IMR-90 (cell line): ENCODE data around the gene CLEC16A. TPM values are rescaled to one million over a fixed set of nuclear protein-coding genes. Genes with fewer than 3 reads are reported as not detected.

Experiments
- ATAC-seq: fragments of 200-7000 bp; cut with Tn5 transposase; 2 replicates; pipeline ENCODE4 v1.9.1; 2020; ENCODE audit warnings: low read depth, mild to moderate bottlenecking, moderate library complexity
- BruUV-seq: library from RNA; stranded (reverse); fragments of 400-500 nt; replicated peaks from 2 replicates; lab custom pipeline; 2021; lab: Mats Ljungman, UMichigan
- CTCF ChIA-PET: fragments of 300-600 bp; formaldehyde crosslinking; extraction: SDS; loops from one replicate; lab custom pipeline; 2021; ENCODE audit warnings: antibody characterized with exemption; lab: Yijun Ruan, JAX
- POLR2A ChIA-PET: fragments of 300-600 bp; sonication (Branson Sonifier 250); formaldehyde crosslinking; loops from one replicate; lab custom pipeline; 2022; ENCODE audit warnings: antibody characterized with exemption; ENCODE audit not compliant: unreplicated experiment; lab: Charles Lee
- DNase-seq: peaks from one replicate; pipeline ENCODE4 v3.0.0; 2013
- H2AFZ ChIP-seq: replicated peaks from 2 replicates; pipeline ENCODE3; 2013; ENCODE audit warnings: low read length, mild to moderate bottlenecking; ENCODE audit not compliant: poor library complexity
- H2AK5ac ChIP-seq: 2 replicates; pipeline ENCODE4 v1.6.1; 2013; ENCODE audit warnings: low read depth, low read length, inconsistent platforms
- H2AK9ac ChIP-seq: replicated peaks from 2 replicates; pipeline ENCODE3; 2013; ENCODE audit warnings: mild to moderate bottlenecking, low read depth, low read length, moderate library complexity; ENCODE audit not compliant: poor library complexity
- H2BK120ac ChIP-seq: 2 replicates; pipeline ENCODE4 v1.6.1; 2013; ENCODE audit warnings: low read depth, low read length, inconsistent platforms
- H2BK15ac ChIP-seq: 3 replicates; pipeline ENCODE4 v1.6.1; 2013; ENCODE audit warnings: low read depth, low read length, inconsistent platforms
- H2BK20ac ChIP-seq: 2 replicates; pipeline ENCODE4 v1.6.1; 2013; ENCODE audit warnings: low read depth, mild to moderate bottlenecking, inconsistent platforms, low read length, moderate library complexity
- H2BK5ac ChIP-seq: 2 replicates; pipeline ENCODE4 v1.6.1; 2013; ENCODE audit warnings: mild to moderate bottlenecking, low read depth, low read length, inconsistent platforms; ENCODE audit not compliant: poor library complexity, severe bottlenecking
- H3K14ac ChIP-seq: replicated peaks from 2 replicates; pipeline ENCODE4 v1.6.1; 2013; ENCODE audit warnings: low read depth, low read length, inconsistent platforms
- H3K18ac ChIP-seq: 2 replicates; pipeline ENCODE4 v1.6.1; 2013; ENCODE audit warnings: low read depth, low read length, control low read depth
- H3K23ac ChIP-seq: 2 replicates; pipeline ENCODE4 v1.6.1; 2013; ENCODE audit warnings: low read depth, low read length, inconsistent platforms
- H3K27ac ChIP-seq: 2 replicates; pipeline ENCODE4 v1.5.1; 2013; ENCODE audit warnings: mild to moderate bottlenecking, control low read depth, low read length; ENCODE audit not compliant: insufficient read depth
- H3K27me3 ChIP-seq: 2 replicates; pipeline ENCODE4 v1.6.1; 2013; ENCODE audit warnings: low read length; ENCODE audit not compliant: control insufficient read depth, insufficient read depth
- H3K36me3 ChIP-seq: 2 replicates; pipeline ENCODE4 v1.6.1; 2013; ENCODE audit warnings: low read length, mixed read lengths; ENCODE audit not compliant: control insufficient read depth, insufficient read depth
- H3K4ac ChIP-seq: 2 replicates; pipeline ENCODE4 v1.6.1; 2013; ENCODE audit warnings: low read depth, low read length, inconsistent platforms
- H3K4me1 ChIP-seq: 2 replicates; pipeline ENCODE4 v1.6.1; 2013; ENCODE audit warnings: low read length, mixed read lengths; ENCODE audit not compliant: control insufficient read depth, insufficient read depth
- H3K4me2 ChIP-seq: 2 replicates; pipeline ENCODE4 v1.6.1; 2013; ENCODE audit warnings: low read depth, mild to moderate bottlenecking, control low read depth, low read length, moderate library complexity
- H3K4me3 ChIP-seq: 2 replicates; pipeline ENCODE4 v1.5.1; 2013; ENCODE audit warnings: low read depth, mild to moderate bottlenecking, control low read depth, low read length, moderate library complexity; ENCODE audit not compliant: insufficient read depth
- H3K56ac ChIP-seq: 2 replicates; pipeline ENCODE4 v1.6.1; 2013; ENCODE audit warnings: low read length, inconsistent platforms; ENCODE audit not compliant: insufficient read depth; ENCODE audit errors: extremely low read depth
- H3K79me1 ChIP-seq, 2 experiments: 2 replicates each; pipeline ENCODE4 v1.6.1; 2013; ENCODE audit warnings: low read length in 2 of 2, inconsistent platforms in 1 of 2, low read depth in 1 of 2
- H3K9ac ChIP-seq: 2 replicates; pipeline ENCODE4 v1.6.1; 2013; ENCODE audit warnings: low read depth, low read length, control low read depth
- H3K9me1 ChIP-seq: 2 replicates; pipeline ENCODE4 v1.6.1; 2013; ENCODE audit warnings: low read length, inconsistent platforms; ENCODE audit not compliant: insufficient read depth
- H3K9me3 ChIP-seq: 2 replicates; pipeline ENCODE4 v1.6.1; 2013; ENCODE audit warnings: low read length; ENCODE audit not compliant: control insufficient read depth, insufficient read depth
- H4K20me1 ChIP-seq: 2 replicates; pipeline ENCODE4 v1.6.1; 2013; ENCODE audit warnings: low read length, inconsistent platforms; ENCODE audit not compliant: insufficient read depth
- H4K5ac ChIP-seq: 2 replicates; pipeline ENCODE4 v1.6.1; 2013; ENCODE audit warnings: mild to moderate bottlenecking, low read depth, low read length, control low read depth
- H4K8ac ChIP-seq, 2 experiments: 2 replicates each; pipeline ENCODE4 v1.6.1; 2013; ENCODE audit warnings: low read depth in 2 of 2, low read length in 2 of 2, control low read depth in 1 of 2, inconsistent platforms in 1 of 2
- H4K91ac ChIP-seq: 2 replicates; pipeline ENCODE4 v1.6.1; 2013; ENCODE audit warnings: low read depth, low read length, inconsistent platforms; ENCODE audit not compliant: insufficient read depth
- CEBPB ChIP-seq: IDR thresholded peaks from 2 replicates; pipeline ENCODE4 v1.6.1; 2012; ENCODE audit warnings: low read depth, low read length, improper control_type of control experiment
- CHD1 ChIP-seq: IDR thresholded peaks from 2 replicates; pipeline ENCODE4 v1.6.1; 2012; ENCODE audit warnings: low read depth, low read length, improper control_type of control experiment
- CTCF ChIP-seq: conservative IDR thresholded peaks from 2 replicates; pipeline ENCODE4 v1.5.1; 2012; ENCODE audit warnings: mild to moderate bottlenecking, low read depth, low read length, improper control_type of control experiment
- FOS ChIP-seq: fragments of 150-350 bp; IDR thresholded peaks from 2 replicates; pipeline ENCODE4 v1.6.1; 2016; ENCODE audit warnings: low read depth, low read length
- MAFK ChIP-seq: IDR thresholded peaks from 2 replicates; pipeline ENCODE4 v1.6.1; 2012; ENCODE audit warnings: low read depth, low read length, improper control_type of control experiment
- MAZ ChIP-seq: IDR thresholded peaks from 2 replicates; pipeline ENCODE4 v1.6.1; 2012; ENCODE audit warnings: low read depth, mild to moderate bottlenecking, low read length, improper control_type of control experiment, moderate library complexity, borderline replicate concordance
- MXI1 ChIP-seq: IDR thresholded peaks from 2 replicates; pipeline ENCODE4 v1.6.1; 2012; ENCODE audit warnings: low read depth, mild to moderate bottlenecking, low read length, moderate library complexity, borderline replicate concordance
- NFE2L2 ChIP-seq: fragments of 150-350 bp; IDR thresholded peaks from 2 replicates; pipeline ENCODE4 v1.6.1; 2016; ENCODE audit warnings: low read depth, mild to moderate bottlenecking, low read length
- POLR2A ChIP-seq: IDR thresholded peaks from 2 replicates; pipeline ENCODE4 v1.6.1; 2012; ENCODE audit warnings: mild to moderate bottlenecking, low read depth, low read length
- RAD21 ChIP-seq: IDR thresholded peaks from 2 replicates; pipeline ENCODE4 v1.6.1; 2012; ENCODE audit warnings: low read length, improper control_type of control experiment
- RCOR1 ChIP-seq: IDR thresholded peaks from 2 replicates; pipeline ENCODE4 v1.6.1; 2012; ENCODE audit warnings: mild to moderate bottlenecking, low read length, improper control_type of control experiment; ENCODE audit not compliant: insufficient replicate concordance
- RFX5 ChIP-seq: IDR thresholded peaks from 2 replicates; pipeline ENCODE4 v1.8.0; 2012; ENCODE audit warnings: low read depth, mild to moderate bottlenecking, low read length, moderate library complexity
- SMC3 ChIP-seq: fragments of 150-350 bp; IDR thresholded peaks from 2 replicates; pipeline ENCODE4 v1.6.1; 2016; ENCODE audit warnings: low read depth, mild to moderate bottlenecking, antibody characterized with exemption, low read length, moderate library complexity
- USF2 ChIP-seq: fragments of 150-350 bp; IDR thresholded peaks from 2 replicates; pipeline ENCODE4 v1.6.1; 2017; ENCODE audit warnings: mild to moderate bottlenecking, antibody characterized with exemption, low read length, low read depth
- WGBS, 2 experiments: methylation state at CpG; one replicate each; pipeline versions ENCODE4 v1.1.5 to v1.1.7; 2013; ENCODE audit warnings: missing lambda C conversion rate in 2 of 2; ENCODE audit not compliant: insufficient read length in 1 of 2; ENCODE audit errors: extremely low coverage in 2 of 2; 5-methylcytosine and 5-hydroxymethylcytosine counted together
- dilution Hi-C: fragments of 300-500 bp; cut with HindIII; formaldehyde crosslinking; loops from one replicate; pipeline ENCODE4 v1.14.3; 2018; ENCODE audit warnings: low sequenced_read_pairs; ENCODE audit not compliant: unreplicated experiment
- in situ Hi-C: fragments of 300-500 bp; cut with MboI; formaldehyde crosslinking; loops from 3 replicates; pipeline ENCODE4 v1.14.3; 2019; ENCODE audit warnings: low sequenced_read_pairs, inconsistent platforms, mixed read lengths
- intact Hi-C: fragments of 100-400 bp; cut with micrococcal nuclease; formaldehyde crosslinking; loops from 2 replicates; pipeline ENCODE4 v1.10.0; 2022
- polyA plus RNA-seq, 3 experiments: library from polyadenylated mRNA; depleted of rRNA; stranded (reverse); fragments of >200 nt; gene quantifications; 2 replicates each; pipeline ENCODE4 v1.2.3, GENCODE V29; 2012; ENCODE audit warnings: low replicate concordance in 1 of 3
- total RNA-seq: library from RNA; depleted of rRNA; stranded (reverse); fragments of >200 nt; gene quantifications from 2 replicates; pipeline ENCODE4 v1.2.3, GENCODE V29; 2012

CLEC16A gene
- total and polyA plus RNA-seq, 2 of the 4 experiments (the other 2 are of a cell fraction), result 15.9 to 16.5 TPM

- H3K23ac ChIP-seq, result peak overlapping the region; percentile 94
- H3K9me3 ChIP-seq, result no peaks in the 10 kb centered on the region
- H3K4me2 ChIP-seq, result no peak overlapping the region
- peaks cover 6% of the 10 kb centered on the region; the same call in 1 of the 2 replicates for H3K9me1 ChIP-seq
- peak overlapping the region; percentile 86 for H4K5ac ChIP-seq
- H3K36me3 ChIP-seq, result peaks cover 16% of the 10 kb centered on the region
- peak overlapping the region; percentile 90 for H4K91ac ChIP-seq
- H3K9ac ChIP-seq, result peak overlapping the region; percentile 36
- peak overlapping the region; percentile 52 for H3K18ac ChIP-seq
- peak overlapping the region; percentile 70 for H2BK5ac ChIP-seq
- peak overlapping the region; percentile 59 for H2BK20ac ChIP-seq
- BruUV-seq, result no TSS peak
- H2AK5ac ChIP-seq, result peak overlapping the region; percentile 89
- no peak overlapping the region for H2AFZ ChIP-seq
- ChIA-PET POLR2A (interaction anchor here (1.2 kb wide), 1 partner anchor 283 kb away, joined by 5 read pairs; no protein-coding TSS in a partner anchor), CTCF (interaction anchor here (1.1 kb wide), 1 partner anchor 283 kb away, joined by 4 read pairs; the partner anchor contains the start of gene SOCS1)
- WGBS, 2 experiments, result no CpG with 5 or more reads among the region's 4 CpGs
- H3K14ac ChIP-seq, result peak overlapping the region; percentile 84
- H2AK9ac ChIP-seq, result peak overlapping the region; percentile 75
- in situ Hi-C loops, result loop anchor here (25.0 kb wide), 2 partner anchors 565 to 840 kb away; a partner anchor contains a TSS
- DNase-seq (no peak), ATAC-seq (no peak)
- peak overlapping the region; percentile 84 for H3K4ac ChIP-seq
- peak overlapping the region; percentile 91 for H2BK120ac ChIP-seq
- H3K4me1 ChIP-seq, result peaks cover 17% of the 10 kb centered on the region
- no peak overlapping the region for H3K4me3 ChIP-seq
- H2BK15ac ChIP-seq, result peak overlapping the region; percentile 83; the same call in 2 of the 3 replicates
- no peaks in the 10 kb centered on the region for H3K27me3 ChIP-seq
- peak overlapping the region; percentile 1; the same call in 1 of the 2 replicates for H3K56ac ChIP-seq
- H4K8ac ChIP-seq, result peak overlapping the region; percentile 62 to 81; a peak in 3 of 4 replicates
- H4K20me1 ChIP-seq, result no peaks in the 10 kb centered on the region
- H3K27ac ChIP-seq, result peak overlapping the region; percentile 85
- intact Hi-C loops, result no loop called here
- H3K79me1 ChIP-seq, result peaks cover 3 to 24% of the 10 kb centered on the region in 2 experiments; a peak in 2 of 4 replicates
- dilution Hi-C loops, result no loop called here
- no peak for TF ChIP-seq MAZ
- TF ChIP-seq CEBPB, result no peak
- no peak for TF ChIP-seq RCOR1
- no peak for TF ChIP-seq MXI1
- no peak for TF ChIP-seq POLR2A
- TF ChIP-seq USF2, result no peak
- TF ChIP-seq CHD1, result no peak
- no peak for TF ChIP-seq FOS
- no peak for TF ChIP-seq RAD21
- TF ChIP-seq RFX5, result no peak
- TF ChIP-seq MAFK, result no peak
- TF ChIP-seq NFE2L2, result no peak
- TF ChIP-seq SMC3, result no peak
- TF ChIP-seq CTCF, result no peak
These were observed 27.9 kb downstream of the CLEC16A start for GRCh38 chr16:10972108-10972818.
